Trophoblast cell (in vitro differentiated cells and primary cell): ENCODE data around the gene RNLS.

Experiments
- DNase-seq, 2 donors: peaks; one replicate each; pipeline ENCODE4 v3.0.0-alpha.2; 2016
- H2AFZ ChIP-seq: 2 replicates; pipeline ENCODE4 v1.6.1; 2013; ENCODE audit warnings: low read length, moderate library complexity, mild to moderate bottlenecking; ENCODE audit not compliant: insufficient read depth, poor library complexity
- H2AK5ac ChIP-seq: 2 replicates; pipeline ENCODE4 v1.6.1; 2013; ENCODE audit warnings: mild to moderate bottlenecking, low read length
- H2BK120ac ChIP-seq: 2 replicates; pipeline ENCODE4 v1.6.1; 2013; ENCODE audit warnings: low read length, mild to moderate bottlenecking, moderate library complexity; ENCODE audit not compliant: insufficient read depth, poor library complexity
- H2BK12ac ChIP-seq: 2 replicates; pipeline ENCODE4 v1.6.1; 2013; ENCODE audit warnings: mild to moderate bottlenecking, low read length, moderate library complexity
- H2BK5ac ChIP-seq: 2 replicates; pipeline ENCODE4 v1.6.1; 2013; ENCODE audit warnings: low read length, low read depth, moderate library complexity, mild to moderate bottlenecking; ENCODE audit not compliant: poor library complexity
- H3K14ac ChIP-seq: 2 replicates; pipeline ENCODE4 v1.6.1; 2013; ENCODE audit warnings: mild to moderate bottlenecking, low read length
- H3K18ac ChIP-seq: 2 replicates; pipeline ENCODE4 v1.6.1; 2013; ENCODE audit warnings: mild to moderate bottlenecking, low read length
- H3K23ac ChIP-seq: 2 replicates; pipeline ENCODE4 v1.6.1; 2013; ENCODE audit warnings: low read length
- H3K27ac ChIP-seq: 2 replicates; pipeline ENCODE4 v1.5.1; 2013; ENCODE audit warnings: low read depth, mild to moderate bottlenecking, inconsistent platforms, low read length, moderate library complexity
- H3K27me3 ChIP-seq: 2 replicates; pipeline ENCODE4 v1.6.1; 2013; ENCODE audit warnings: inconsistent platforms, mild to moderate bottlenecking, low read length, moderate library complexity; ENCODE audit not compliant: insufficient read depth
- H3K36me3 ChIP-seq, 2 experiments: 1 replicate in 1 of 2; 2 replicates in 1 of 2; pipeline ENCODE4 v1.6.1; 2013; ENCODE audit warnings: low read length in 2 of 2, mild to moderate bottlenecking in 2 of 2, moderate library complexity in 1 of 2; ENCODE audit not compliant: insufficient read depth in 2 of 2, control insufficient read depth in 1 of 2
- H3K4ac ChIP-seq: 2 replicates; pipeline ENCODE4 v1.6.1; 2013; ENCODE audit warnings: low read depth, mild to moderate bottlenecking, low read length, moderate library complexity
- H3K4me1 ChIP-seq, 2 experiments: 1 replicate in 1 of 2; 2 replicates in 1 of 2; pipeline ENCODE4 v1.6.1; 2013; ENCODE audit warnings: low read length in 2 of 2, mild to moderate bottlenecking in 2 of 2, moderate library complexity in 1 of 2; ENCODE audit not compliant: insufficient read depth in 2 of 2, control insufficient read depth in 1 of 2
- H3K4me2 ChIP-seq: 2 replicates; pipeline ENCODE4 v1.6.1; 2013; ENCODE audit warnings: inconsistent platforms, mild to moderate bottlenecking, low read length, moderate library complexity
- H3K4me3 ChIP-seq: 2 replicates; pipeline ENCODE4 v1.5.1; 2013; ENCODE audit warnings: mild to moderate bottlenecking, low read depth, low read length, inconsistent platforms
- H3K79me1 ChIP-seq: one replicate; pipeline ENCODE4 v1.6.1; 2013; ENCODE audit warnings: low read length
- H3K79me2 ChIP-seq: 2 replicates; pipeline ENCODE4 v1.6.1; 2013; ENCODE audit warnings: low read length, mild to moderate bottlenecking; ENCODE audit not compliant: control insufficient read depth, insufficient read depth, poor library complexity
- H3K9ac ChIP-seq: 2 replicates; pipeline ENCODE4 v1.6.1; 2013; ENCODE audit warnings: mild to moderate bottlenecking, low read length
- H3K9me3 ChIP-seq: 2 replicates; pipeline ENCODE4 v1.6.1; 2013; ENCODE audit warnings: low read depth, mild to moderate bottlenecking, control low read depth, inconsistent platforms, low read length; ENCODE audit not compliant: insufficient read depth
- H4K12ac ChIP-seq: 2 replicates; pipeline ENCODE4 v1.6.1; 2013; ENCODE audit warnings: low read depth, mild to moderate bottlenecking, low read length, moderate library complexity
- H4K8ac ChIP-seq: 2 replicates; pipeline ENCODE4 v1.6.1; 2013; ENCODE audit warnings: low read depth, mild to moderate bottlenecking, low read length, moderate library complexity
- H4K91ac ChIP-seq: one replicate; pipeline ENCODE4 v1.6.1; 2013; ENCODE audit warnings: low read depth, mild to moderate bottlenecking, low read length, moderate library complexity
- WGBS: extraction: QIAGEN DNeasy Blood & Tissue Kit; methylation state at CpG from one replicate; pipeline ENCODE4 v1.1.7; 2013; ENCODE audit warnings: missing lambda C conversion rate; ENCODE audit not compliant: insufficient read length, insufficient coverage; ENCODE audit errors: extremely low coverage; 5-methylcytosine and 5-hydroxymethylcytosine counted together

Gene RNLS

DNA sequence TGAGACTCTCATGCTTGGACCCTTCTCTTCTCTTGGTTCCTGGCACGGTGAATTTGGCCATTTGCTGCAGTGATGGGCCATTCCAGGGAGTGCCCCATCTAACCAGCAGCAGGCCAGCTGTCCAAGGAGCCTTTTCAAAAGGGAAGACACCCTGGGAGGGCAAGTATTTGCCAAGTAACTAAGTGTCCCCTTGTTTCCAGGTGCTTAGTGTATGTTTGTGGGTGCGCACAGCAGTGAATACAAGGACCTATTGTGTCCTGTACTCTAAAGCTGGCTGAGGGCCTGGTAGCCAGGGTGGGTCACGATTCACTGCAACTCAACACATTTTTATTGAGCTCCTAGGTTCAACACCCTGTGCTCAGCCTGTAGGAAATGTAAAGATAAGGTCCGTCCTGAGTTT is 348.8 kb downstream of the RNLS start:
- Histone ChIP-seq H3K79me1 (no peaks in the 10 kb centered on the region), H3K9me3 (no peaks in the 10 kb centered on the region), H3K4ac (no peak overlapping the region), H2BK120ac (no peak overlapping the region), H3K9ac (no peak overlapping the region), H4K8ac (no peak overlapping the region), H3K79me2 (no peaks in the 10 kb centered on the region), H2AFZ (no peak overlapping the region), H3K4me1 (no peaks in the 10 kb centered on the region), H3K14ac (no peak overlapping the region), H3K36me3 (no peaks in the 10 kb centered on the region), H3K23ac (no peak overlapping the region), H2AK5ac (no peak overlapping the region), H4K91ac (no peak overlapping the region), H3K18ac (no peak overlapping the region), H2BK5ac (no peak overlapping the region), H3K4me2 (no peak overlapping the region), H3K27me3 (peaks cover 5% of the 10 kb centered on the region), H3K27ac (no peak overlapping the region), H2BK12ac (no peak overlapping the region), H3K4me3 (no peak overlapping the region), H4K12ac (no peak overlapping the region)
- no CpG with 5 or more reads among the region's 4 CpGs for WGBS
- DNase-seq = no peak

DNA sequence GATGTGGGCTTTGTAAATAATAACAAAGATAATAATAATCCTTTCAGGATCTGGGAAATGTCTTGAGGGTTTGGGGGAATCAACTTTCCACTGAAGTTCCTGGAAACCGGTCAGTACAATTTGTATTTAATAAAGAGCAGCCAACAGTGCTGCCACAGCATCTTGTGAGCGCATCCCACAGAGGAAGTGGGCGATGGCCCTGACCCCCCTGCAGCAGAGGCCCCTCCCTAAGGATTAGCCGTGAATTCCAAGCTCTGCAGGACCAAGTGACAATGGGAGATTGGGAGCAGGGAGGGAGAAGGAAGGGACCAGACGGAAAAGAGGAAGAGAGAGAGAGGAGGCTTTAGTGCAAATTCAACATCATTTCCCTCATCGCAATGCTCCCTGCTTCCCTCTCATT is 349.2 kb downstream of the RNLS start:
- no peak overlapping the region for H2AK5ac ChIP-seq
- H4K12ac ChIP-seq = no peak overlapping the region
- no peak overlapping the region for H2AFZ ChIP-seq
- no CpG with 5 or more reads among the region's 6 CpGs for WGBS
- H3K14ac ChIP-seq = no peak overlapping the region
- no peaks in the 10 kb centered on the region for H3K36me3 ChIP-seq
- H3K18ac ChIP-seq = no peak overlapping the region
- no peak overlapping the region for H4K8ac ChIP-seq
- H2BK5ac ChIP-seq = no peak overlapping the region
- DNase-seq = no peak
- no peak overlapping the region for H3K9ac ChIP-seq
- peaks cover 2% of the 10 kb centered on the region for H3K27me3 ChIP-seq
- no peaks in the 10 kb centered on the region for H3K79me2 ChIP-seq
- no peak overlapping the region for H4K91ac ChIP-seq
- no peak overlapping the region for H3K4me3 ChIP-seq
- H3K4ac ChIP-seq = no peak overlapping the region
- no peak overlapping the region for H3K4me2 ChIP-seq
- H3K79me1 ChIP-seq = no peaks in the 10 kb centered on the region
- H3K9me3 ChIP-seq = no peaks in the 10 kb centered on the region
- no peak overlapping the region for H2BK12ac ChIP-seq
- no peak overlapping the region for H2BK120ac ChIP-seq
- no peak overlapping the region for H3K23ac ChIP-seq
- no peak overlapping the region for H3K27ac ChIP-seq
- no peaks in the 10 kb centered on the region for H3K4me1 ChIP-seq

DNA sequence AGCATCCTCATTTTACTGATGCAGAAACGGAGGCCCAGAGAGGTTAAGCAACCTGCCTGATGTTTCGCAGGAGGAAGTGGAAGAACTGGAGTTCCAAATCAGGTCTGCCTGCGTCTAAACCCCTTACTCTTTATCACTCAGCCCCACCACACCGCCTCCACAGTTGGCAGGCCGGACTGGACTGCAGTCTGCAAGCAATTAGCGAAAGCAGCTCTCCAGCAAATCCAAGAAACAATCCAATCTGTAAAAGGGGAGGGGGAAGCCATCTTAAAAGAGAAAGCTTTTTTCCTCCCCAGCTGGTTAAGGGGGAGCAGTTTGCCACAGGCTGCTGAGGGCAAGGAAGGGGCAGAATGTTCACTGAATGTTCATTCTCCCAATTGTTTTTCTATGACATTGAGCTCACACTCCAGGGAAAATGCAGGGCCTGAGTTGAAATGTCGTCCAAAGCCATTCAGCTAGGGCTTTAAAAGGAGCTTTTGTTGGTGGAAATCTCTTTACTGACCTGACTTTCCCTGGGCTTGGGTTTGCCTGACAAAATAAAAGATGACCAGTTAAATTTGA is 350.1 kb downstream of the RNLS start:
- H3K4me2 ChIP-seq = no peak overlapping the region
- no peak overlapping the region for H3K14ac ChIP-seq
- H2BK12ac ChIP-seq = no peak overlapping the region
- H3K9me3 ChIP-seq = no peaks in the 10 kb centered on the region
- no peak overlapping the region for H2AFZ ChIP-seq
- no peak overlapping the region for H3K4me3 ChIP-seq
- H3K36me3 ChIP-seq = no peaks in the 10 kb centered on the region
- no peaks in the 10 kb centered on the region for H3K4me1 ChIP-seq
- H3K4ac ChIP-seq = no peak overlapping the region
- H3K23ac ChIP-seq = no peak overlapping the region
- H4K12ac ChIP-seq = no peak overlapping the region
- H2BK120ac ChIP-seq = no peak overlapping the region
- no CpG with 5 or more reads among the region's 7 CpGs for WGBS
- DNase-seq = no peak
- no peak overlapping the region for H2AK5ac ChIP-seq
- peaks cover under 1% of the 10 kb centered on the region for H3K27me3 ChIP-seq
- H3K79me1 ChIP-seq = no peaks in the 10 kb centered on the region
- H3K9ac ChIP-seq = no peak overlapping the region
- no peak overlapping the region for H3K18ac ChIP-seq
- H4K91ac ChIP-seq = no peak overlapping the region
- no peaks in the 10 kb centered on the region for H3K79me2 ChIP-seq
- no peak overlapping the region for H2BK5ac ChIP-seq
- no peak overlapping the region for H3K27ac ChIP-seq
- no peak overlapping the region for H4K8ac ChIP-seq

DNA sequence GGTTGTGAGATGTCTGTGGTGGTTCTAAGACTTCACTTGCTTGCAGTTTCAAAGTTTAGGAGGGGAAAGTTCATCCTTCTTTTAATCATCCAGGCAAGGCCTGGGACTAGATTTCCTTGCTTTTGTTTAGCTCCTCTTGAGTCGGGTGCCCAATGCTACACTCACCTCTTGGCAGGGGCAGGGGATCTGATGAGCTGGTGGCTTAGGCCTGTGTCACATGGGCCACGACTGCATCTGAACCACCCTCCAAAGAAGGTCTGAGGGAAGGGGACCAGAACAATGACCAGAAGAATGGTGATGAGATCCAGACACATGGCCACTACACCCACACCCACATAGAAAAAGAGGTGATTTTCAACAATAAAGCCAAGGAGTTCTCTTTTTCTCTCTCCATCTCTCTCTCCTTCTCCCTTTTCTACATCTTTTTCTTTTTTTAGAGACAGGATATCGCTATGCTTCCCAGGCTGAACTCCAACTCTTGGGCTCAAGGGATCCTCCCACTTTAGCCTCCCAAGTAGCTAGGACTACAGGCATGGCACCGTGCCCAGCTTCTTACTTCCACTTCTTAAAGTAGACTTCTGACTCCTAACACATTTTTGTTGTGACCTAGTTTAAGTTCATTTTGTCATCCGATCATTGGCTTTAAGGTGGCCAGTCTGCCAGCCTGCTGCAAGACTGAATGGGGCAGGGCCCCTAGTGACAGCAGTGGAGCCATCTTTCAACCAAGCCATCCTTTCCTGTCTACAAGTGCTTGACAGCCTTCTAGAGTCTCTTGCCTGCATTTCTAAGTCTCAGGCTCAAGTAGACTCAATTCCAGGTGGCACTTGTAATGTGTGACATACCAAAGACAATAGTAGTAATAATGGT is 350.9 kb downstream of the RNLS start:
- H3K9me3 ChIP-seq = no peaks in the 10 kb centered on the region
- no peak overlapping the region for H3K4me2 ChIP-seq

More for the DNA sequence above, 350.9 kb downstream of the RNLS start:
- H3K4me3 ChIP-seq = no peak overlapping the region
- no peaks in the 10 kb centered on the region for H3K4me1 ChIP-seq
- no peak overlapping the region for H4K8ac ChIP-seq
- no peak overlapping the region for H4K12ac ChIP-seq
- WGBS = no CpG with 5 or more reads among the region's 5 CpGs
- no peaks in the 10 kb centered on the region for H3K79me2 ChIP-seq
- no peaks in the 10 kb centered on the region for H3K27me3 ChIP-seq
- no peak overlapping the region for H2AFZ ChIP-seq
- no peak overlapping the region for H4K91ac ChIP-seq
- no peak overlapping the region for H3K4ac ChIP-seq
- no peak overlapping the region for H3K9ac ChIP-seq
- no peak overlapping the region for H3K14ac ChIP-seq
- no peaks in the 10 kb centered on the region for H3K79me1 ChIP-seq
- H3K36me3 ChIP-seq = no peaks in the 10 kb centered on the region
- no peak overlapping the region for H3K27ac ChIP-seq
- no peak overlapping the region for H2BK5ac ChIP-seq
- H3K23ac ChIP-seq = no peak overlapping the region
- DNase-seq = no peak
- H2AK5ac ChIP-seq = no peak overlapping the region
- no peak overlapping the region for H3K18ac ChIP-seq
- no peak overlapping the region for H2BK12ac ChIP-seq
- no peak overlapping the region for H2BK120ac ChIP-seq
